Right cardiac atrium (tissue), 5 donors: ENCODE data around the gene MRPL24. TPM values are rescaled to one million over a fixed set of nuclear protein-coding genes. Genes with fewer than 3 reads are reported as not detected.
"Not testable (repeated sequence)": the region's sequence is repeated elsewhere in the genome, so short reads cannot be mapped to it uniquely, and the experiment has no call there.

ENCODE experiments used
- ATAC-seq, 2 donors: fragments of 200-7000 bp; cut with Tn5 transposase; one replicate each; pipeline versions ENCODE4 v1.8.0 to v1.9.1; 2020; ENCODE audit warnings: moderate library complexity in 2 of 2, mild to moderate bottlenecking in 1 of 2
- DNase-seq, 3 donors: peaks; one replicate each; pipeline ENCODE4 v3.0.0-alpha.2; 2020
- H3K27ac ChIP-seq: one replicate; pipeline ENCODE4 v1.5.1; 2013; ENCODE audit warnings: mild to moderate bottlenecking, low read length, control low read depth, moderate library complexity
- H3K27me3 ChIP-seq: one replicate; pipeline ENCODE4 v1.6.1; 2013; ENCODE audit not compliant: control insufficient read depth, insufficient read depth
- H3K4me1 ChIP-seq: one replicate; pipeline ENCODE4 v1.6.1; 2013; ENCODE audit warnings: low read length; ENCODE audit not compliant: control insufficient read depth, insufficient read depth
- H3K4me3 ChIP-seq: one replicate; pipeline ENCODE4 v1.5.1; 2013; ENCODE audit warnings: low read length, control low read depth
- H3K9me3 ChIP-seq: one replicate; pipeline ENCODE4 v1.6.1; 2013; ENCODE audit warnings: low read length; ENCODE audit not compliant: control insufficient read depth
- WGBS: extraction: QIAGEN DNeasy Blood & Tissue Kit; methylation state at CpG from one replicate; pipeline ENCODE4 v1.1.7; 2013; 5-methylcytosine and 5-hydroxymethylcytosine counted together
- intact Hi-C, 4 donors: fragments of 100-400 bp; cut with DNase I; formaldehyde crosslinking; loops; one replicate each; pipeline versions ENCODE4 v1.11.0 to v1.14.0; 2022 to 2023
- polyA plus RNA-seq: library from polyadenylated mRNA; stranded (reverse); fragments of 200-250 nt; gene quantifications from one replicate; pipeline ENCODE4 v1.2.3, GENCODE V29; 2013
- total RNA-seq, 4 donors: library from RNA; stranded (reverse); fragmentation: NEBNext Ultra II Directional; extraction: Animal tissue kit (Norgen Biotek cat#: 25700); gene quantifications; one replicate each; pipeline ENCODE4 v1.2.1, GENCODE V29; 2021
- donor health status: healthy with polysubstance abuse.
- donor health status: DM: no; HTN: yes; CAD: no.
- donor health status: DM: no; HTN: no; CAD: no.
- donor health status: DM: no; HTN: yes; CAD: no; lungs with severe emphysema.
- donor health status: DM: yes; HTN: yes; CAD: no.

Gene MRPL24
- total and polyA plus RNA-seq, 5 donors, result 63.4 to 145 (median 78.5) TPM

DNA sequence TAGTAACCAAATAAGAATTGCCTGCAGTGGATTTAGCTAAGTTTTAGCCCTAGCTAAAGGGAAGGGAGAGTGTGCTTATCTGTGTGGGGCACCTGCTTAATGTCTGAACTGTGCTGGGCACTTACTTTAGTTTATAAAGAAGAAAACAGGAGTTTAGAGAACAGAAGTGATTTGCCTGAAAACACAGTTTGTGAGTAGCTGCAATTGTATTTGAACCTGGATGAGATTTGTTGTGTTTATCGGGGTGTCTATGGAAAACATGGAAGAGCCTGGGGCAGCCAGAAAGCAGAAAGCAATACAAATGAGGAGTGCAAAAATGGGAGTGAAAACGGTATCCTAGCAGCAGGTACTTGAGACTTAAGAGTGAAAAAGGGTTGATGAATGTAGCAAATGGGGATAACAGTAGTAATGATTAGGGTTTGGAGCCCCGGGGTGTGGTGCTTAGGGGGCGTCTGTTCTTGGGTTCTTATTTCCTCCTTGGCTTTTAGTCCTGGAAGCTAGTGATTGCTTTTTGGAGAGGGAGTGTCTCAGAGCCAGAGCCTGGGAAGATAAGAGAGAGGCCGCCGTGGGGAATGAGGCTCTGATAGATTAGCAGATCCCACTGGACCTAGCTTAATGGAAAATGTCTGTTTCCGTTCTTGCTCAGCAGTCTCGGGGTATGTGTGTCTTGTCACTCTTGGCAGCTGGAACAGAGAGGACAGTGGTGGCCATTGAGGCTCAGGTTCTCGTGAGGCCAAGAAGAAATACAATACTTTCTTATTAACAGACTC is 32.0 kb upstream of the MRPL24 start:
- intact Hi-C loops, result loop anchor here in 1 of 4 donors (10.0 kb wide), 1 partner anchor 48 kb away; the partner anchor contains the start of genes ISG20L2 and METTL25B
- H3K4me1 ChIP-seq, result peaks cover 13% of the 10 kb centered on the region
- H3K27me3 ChIP-seq, result no peaks in the 10 kb centered on the region
- no peak overlapping the region for H3K4me3 ChIP-seq
- peak; percentile 56 to 83 (median 72) for DNase-seq
- H3K9me3 ChIP-seq, result no peaks in the 10 kb centered on the region
- ATAC-seq, result peak; percentile 86 to 91
- 18% methylated on average over 9 of the region's 9 CpGs for WGBS
- peak overlapping the region; percentile 56 for H3K27ac ChIP-seq

DNA sequence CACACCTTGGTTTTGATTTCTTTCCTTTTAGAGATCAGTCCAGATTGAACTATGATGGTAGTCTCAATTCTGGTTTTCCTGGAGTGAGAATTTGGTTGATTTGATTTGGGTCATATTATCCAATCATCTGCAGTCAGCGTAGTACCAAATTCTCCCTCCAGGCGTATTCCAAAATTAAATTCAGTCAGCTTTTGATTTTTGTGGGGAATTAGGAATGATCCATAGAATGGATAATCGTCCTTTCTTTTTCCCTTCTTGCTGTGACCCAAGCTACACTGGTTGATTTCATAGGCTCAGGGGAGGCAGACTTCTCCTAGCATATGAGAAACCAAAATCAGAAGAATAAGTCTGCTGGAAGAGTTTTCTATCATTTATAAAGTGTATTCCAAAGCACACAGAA is 31.3 kb upstream of the MRPL24 start:
- intact Hi-C loops, result loop anchor here in 1 of 4 donors (10.0 kb wide), 1 partner anchor 47 kb away; the partner anchor contains the start of genes ISG20L2 and METTL25B
- DNase-seq (no peak), ATAC-seq (no peak)
- H3K4me3 ChIP-seq, result no peak overlapping the region
- 79% methylated on average over 3 of the region's 3 CpGs for WGBS
- no peaks in the 10 kb centered on the region for H3K27me3 ChIP-seq
- no peaks in the 10 kb centered on the region for H3K9me3 ChIP-seq
- no peak overlapping the region for H3K27ac ChIP-seq
- H3K4me1 ChIP-seq, result peaks cover 13% of the 10 kb centered on the region

DNA sequence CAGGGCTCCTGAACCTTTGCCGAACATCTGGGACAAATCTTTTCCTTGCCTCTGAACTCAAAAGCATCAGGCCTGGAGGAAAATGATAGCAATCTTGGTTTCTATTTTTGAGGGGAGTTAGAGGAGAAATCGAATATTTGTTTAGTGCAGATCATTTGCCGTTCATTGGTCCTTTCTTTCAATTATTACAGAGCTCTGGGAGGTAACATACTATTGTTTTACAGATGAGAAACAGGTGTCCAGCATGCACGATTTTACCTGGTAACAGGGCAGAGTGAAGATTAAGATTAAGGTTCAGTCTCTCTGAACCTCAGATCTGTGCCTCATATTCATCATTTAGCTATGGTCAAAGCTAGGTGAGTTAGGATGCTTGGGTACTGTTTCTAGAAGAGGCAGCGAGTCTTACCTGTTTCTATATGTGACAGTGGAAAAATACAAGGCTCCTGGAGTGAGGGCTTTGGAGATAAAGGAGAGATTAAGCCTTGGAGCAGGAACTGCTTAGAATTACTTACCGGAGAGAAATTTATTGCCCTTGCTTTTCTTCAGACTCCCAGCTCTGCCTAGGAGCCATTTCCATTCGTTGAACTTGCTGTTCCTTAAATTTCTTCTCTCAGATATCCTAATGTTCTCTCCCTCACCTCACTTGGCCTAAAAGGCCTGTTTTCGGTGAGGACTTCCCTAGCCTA is 27.9 kb upstream of the MRPL24 start:
- Histone ChIP-seq H3K4me1 (peaks cover 7% of the 10 kb centered on the region), H3K9me3 (no peaks in the 10 kb centered on the region), H3K27ac (peak overlapping the region; percentile 93), H3K27me3 (no peaks in the 10 kb centered on the region), H3K4me3 (peak overlapping the region; percentile 96)
- WGBS, result 24% methylated on average over 8 of the region's 8 CpGs
- DNase-seq, result no peak
- no peak for ATAC-seq
- intact Hi-C loops, result no loop called here

DNA sequence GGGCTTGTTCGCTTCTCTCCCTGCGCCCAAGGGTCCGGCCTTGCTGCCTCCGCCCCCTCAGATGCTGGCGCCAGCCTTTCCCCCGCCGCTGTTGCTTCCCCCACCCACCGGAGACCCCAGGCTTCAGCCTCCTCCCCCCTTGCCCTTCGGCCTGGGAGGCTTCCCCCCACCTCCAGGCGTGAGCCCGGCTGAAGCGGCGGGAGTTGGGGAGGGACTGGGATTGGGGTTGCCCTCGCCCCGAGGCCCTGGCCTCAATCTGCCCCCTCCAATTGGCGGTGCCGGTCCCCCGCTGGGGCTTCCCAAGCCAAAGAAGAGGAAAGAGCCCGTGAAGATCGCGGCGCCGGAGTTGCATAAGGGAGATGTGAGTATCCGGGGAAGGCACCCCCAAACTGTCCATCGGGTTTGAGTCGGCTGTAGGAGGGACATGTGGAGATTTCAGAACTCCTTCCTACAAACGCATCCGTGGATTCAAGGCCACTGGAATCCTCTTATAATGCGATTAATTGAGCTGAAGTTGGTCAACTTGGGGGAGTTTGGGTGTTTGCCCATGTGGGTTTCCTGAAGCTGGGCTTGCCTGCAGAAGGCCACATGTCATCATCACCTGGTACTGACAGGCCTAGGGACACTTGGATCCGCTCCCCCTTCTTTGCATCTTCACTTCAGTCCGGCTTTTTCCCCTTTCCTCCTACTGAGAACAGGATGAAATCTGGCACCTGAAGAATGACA is 27.2 kb upstream of the MRPL24 start:
- H3K9me3 ChIP-seq, result no peaks in the 10 kb centered on the region
- WGBS, result under 1% methylated on average over 31 of the region's 31 CpGs
- H3K4me3 ChIP-seq, result peak overlapping the region; percentile 96
- no peaks in the 10 kb centered on the region for H3K27me3 ChIP-seq
- DNase-seq (peak in 2 of 3 donors; percentile 49 to 82), ATAC-seq (peak; percentile 7 to 34)
- H3K4me1 ChIP-seq, result peaks cover 2% of the 10 kb centered on the region
- peak overlapping the region; percentile 93 for H3K27ac ChIP-seq
- intact Hi-C loops, result no loop called here

DNA sequence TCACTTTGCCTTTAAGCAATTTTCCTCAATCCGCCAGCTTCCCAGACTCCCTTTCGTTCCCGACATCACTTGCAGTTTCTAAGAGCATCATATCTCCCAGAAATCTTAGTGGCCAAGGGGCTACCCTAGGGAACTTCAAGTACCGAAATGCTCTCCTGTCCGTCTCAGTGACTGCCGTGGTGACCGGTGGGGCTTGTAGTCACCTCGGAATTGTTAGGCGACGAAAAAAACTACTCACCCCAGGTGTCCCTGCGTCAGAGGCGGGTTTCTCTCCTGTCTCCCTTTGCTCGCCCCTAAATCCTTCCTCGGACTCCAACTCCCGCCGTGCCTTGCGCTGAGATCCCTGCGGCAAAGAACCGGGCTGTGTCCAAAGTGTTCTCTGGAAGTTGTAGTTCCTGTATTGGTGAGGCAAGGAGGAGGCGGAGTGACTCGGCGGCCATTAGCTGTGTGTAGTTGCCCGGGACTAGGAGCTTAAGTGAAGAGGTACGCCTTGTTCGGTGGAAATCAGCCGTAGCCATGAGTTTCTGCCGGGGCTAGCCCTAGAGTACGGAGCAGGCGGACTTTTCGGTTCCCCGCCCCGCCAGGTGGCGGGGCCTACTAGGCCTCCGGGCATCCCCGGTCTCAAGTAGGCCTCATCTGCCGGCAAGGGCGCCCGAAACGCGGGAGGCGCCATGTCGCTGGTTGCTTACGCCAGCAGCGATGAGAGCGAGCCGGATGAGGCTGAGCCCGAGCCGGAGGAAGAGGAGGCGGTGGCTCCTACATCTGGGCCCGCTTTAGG is 26.4 kb upstream of the MRPL24 start, which contains the start of gene PRCC:
Gene PRCC, plus strand, starts transcription at position 435 of the 778 bp plus-strand sequence. Its CDS starts 237 bp downstream, at position 672.
- whole genome bisulfite sequencing, result under 1% methylated on average over 50 of the region's 50 CpGs
- Histone ChIP-seq H3K4me3 (peak within 1 kb of the TSS; percentile 96), H3K4me1 (peaks cover 2% of the 10 kb centered on the region), H3K27ac (peak within 1 kb of the TSS; percentile 93), H3K9me3 (no peaks in the 10 kb centered on the region), H3K27me3 (no peaks in the 10 kb centered on the region)
- intact Hi-C loops, result no loop called here
- DNase-seq, result peak; percentile 97 to 98 (median 98)
- peak; percentile 97 to 98 for ATAC-seq

DNA sequence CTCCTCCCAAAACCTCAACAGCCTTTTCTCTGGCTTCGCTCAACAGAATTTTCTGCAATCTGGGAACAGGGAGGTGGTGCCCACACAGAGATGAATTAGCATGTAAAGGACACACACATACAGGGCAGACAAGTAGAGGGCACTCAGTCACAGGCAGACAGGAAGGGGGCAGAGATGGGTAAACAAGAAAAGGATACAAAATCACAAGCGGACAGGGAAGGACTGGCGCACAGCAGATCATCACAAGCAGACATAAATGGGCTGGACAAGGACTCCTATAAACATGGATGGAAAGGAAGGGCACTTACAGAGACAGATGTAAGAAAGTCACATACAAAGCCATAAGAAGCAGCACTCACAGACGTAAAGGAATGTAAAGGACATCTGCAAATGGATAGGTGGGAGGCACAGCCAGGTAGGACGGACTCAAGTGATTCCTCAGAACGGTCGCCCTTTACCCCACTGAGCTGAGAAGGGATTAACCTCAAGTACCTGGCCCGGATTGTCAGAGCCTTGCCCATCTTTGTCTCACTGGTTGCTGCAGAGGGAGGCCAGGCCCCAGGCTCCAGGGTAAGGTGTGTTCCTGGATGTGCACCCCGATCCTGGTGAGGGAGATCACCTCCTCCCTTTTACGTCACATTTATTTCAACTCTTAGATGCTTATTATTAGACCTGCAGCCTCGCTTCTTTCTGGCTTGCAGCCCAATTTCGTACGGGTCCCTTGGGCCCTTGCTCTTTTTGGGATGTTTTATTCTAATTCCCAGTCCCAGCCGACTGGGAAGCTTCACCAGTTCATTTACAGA is 25.6 kb upstream of the MRPL24 start:
- ATAC-seq (peak; percentile 5 to 14), DNase-seq (no peak)
- Histone ChIP-seq H3K27ac (peak overlapping the region; percentile 93), H3K4me1 (peaks cover 2% of the 10 kb centered on the region), H3K4me3 (peak overlapping the region; percentile 88), H3K27me3 (no peaks in the 10 kb centered on the region), H3K9me3 (no peaks in the 10 kb centered on the region)
- intact Hi-C loops, result no loop called here
- 7% methylated on average over 14 of the region's 14 CpGs for WGBS

DNA sequence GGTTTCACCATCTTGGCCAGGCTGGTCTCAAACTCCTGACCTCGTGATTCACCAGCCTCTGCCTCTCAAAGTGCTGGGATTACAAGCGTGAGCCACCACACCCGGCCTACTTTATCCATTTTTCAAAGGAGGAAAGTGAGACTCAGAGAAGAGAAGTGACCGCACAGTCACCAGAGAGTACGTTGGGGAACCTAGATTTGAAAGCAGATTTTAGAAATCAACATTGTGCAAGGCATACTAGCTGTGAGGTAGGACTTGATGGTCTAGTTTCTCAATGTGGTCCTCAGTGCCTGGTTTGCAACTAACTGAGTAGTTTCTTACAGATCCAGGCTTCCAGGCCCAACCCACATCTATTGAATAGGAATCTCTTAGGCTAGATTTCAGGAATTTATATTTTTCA is 24.8 kb upstream of the MRPL24 start:
- peaks cover 2% of the 10 kb centered on the region for H3K4me1 ChIP-seq
- H3K27me3 ChIP-seq, result no peaks in the 10 kb centered on the region
- WGBS, result 92% methylated on average over 5 of the region's 5 CpGs
- no peak for DNase-seq
- ATAC-seq, result no peak
- no peak overlapping the region for H3K4me3 ChIP-seq
- no peaks in the 10 kb centered on the region for H3K9me3 ChIP-seq
- intact Hi-C loops, result no loop called here
- H3K27ac ChIP-seq, result peak overlapping the region; percentile 93

DNA sequence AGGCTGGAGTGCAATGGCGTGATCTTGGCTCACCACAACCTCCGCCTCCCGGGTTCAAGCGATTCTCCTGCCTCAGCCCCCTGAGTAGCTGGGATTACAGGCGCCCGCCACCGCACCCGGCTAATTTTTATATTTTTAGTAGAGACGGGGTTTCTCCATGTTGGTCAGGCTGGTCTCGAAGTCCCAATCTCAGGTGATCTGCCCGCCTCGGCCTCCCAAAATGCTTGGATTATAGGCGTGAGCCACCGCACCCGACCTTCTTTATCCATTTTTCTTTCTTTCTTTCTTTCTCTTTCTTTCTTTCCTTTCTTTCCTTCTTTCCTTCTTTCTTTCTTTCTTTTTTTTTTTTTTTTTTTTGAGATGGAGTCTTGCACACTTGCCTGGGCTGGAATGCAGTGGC is 24.2 kb upstream of the MRPL24 start:
- H3K27ac ChIP-seq, DNase-seq, H3K4me1 ChIP-seq, H3K9me3 ChIP-seq, H3K4me3 ChIP-seq, intact Hi-C loops, H3K27me3 ChIP-seq, ATAC-seq: not testable (repeated sequence)
- 95% methylated on average over 15 of the region's 15 CpGs for WGBS

DNA sequence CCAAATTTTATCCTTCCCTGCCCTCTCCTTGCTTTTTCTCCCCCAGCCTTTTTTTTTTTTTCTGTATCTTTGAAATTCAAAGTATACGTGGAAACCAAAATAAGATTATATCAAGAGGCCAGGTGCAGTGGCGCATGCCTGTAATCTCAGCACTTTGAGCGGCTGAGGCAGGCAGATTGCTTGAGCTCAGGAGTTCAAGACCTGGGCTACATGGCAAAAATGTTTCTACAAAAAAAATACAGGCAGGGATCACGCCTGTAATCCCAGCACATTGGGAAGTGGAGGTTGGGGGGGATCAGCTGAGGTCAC is 19.9 kb upstream of the MRPL24 start:
- Histone ChIP-seq H3K4me3 (no peak overlapping the region), H3K27me3 (no peaks in the 10 kb centered on the region), H3K27ac (no peak overlapping the region), H3K4me1 (no peaks in the 10 kb centered on the region), H3K9me3 (no peaks in the 10 kb centered on the region)
- DNase-seq, result no peak
- 76% methylated on average over 4 of the region's 4 CpGs for WGBS
- ATAC-seq, result no peak
- intact Hi-C loops, result no loop called here
